ENCODE measurements around the gene SH3BP5L. TPM values are rescaled to one million over a fixed set of nuclear protein-coding genes. Genes with fewer than 3 reads are reported as not detected.

Gene SH3BP5L
- total and polyA plus RNA-seq, 2 of the 4 experiments (the other 2 are of a cell fraction), result 23.3 to 35.9 TPM

- Histone ChIP-seq H3K27ac (ENCODE audit: insufficient read depth, low read length) (no peak overlapping the region), H4K8ac (ENCODE audit: low read depth in 2 of 2, low read length in 2 of 2) (no peak overlapping the region)
- ATAC-seq (ENCODE audit: low read depth), result peak; percentile 58
These were observed 27.0 kb upstream of the SH3BP5L start for GRCh38 chr1:248852481-248853405.

More at GRCh38 chr1:248852481-248853405, 27.0 kb upstream of the SH3BP5L start:
- WGBS, 2 experiments (ENCODE audit: extremely low coverage in 2 of 2, insufficient read length in 1 of 2), result 69% methylated on average over 5 of the region's 7 CpGs; no CpG with 5 or more reads in 1 of the 2 experiments
- peaks cover 14 to 30% of the 10 kb centered on the region in 2 experiments for H3K79me1 ChIP-seq (ENCODE audit: low read depth in 1 of 2, low read length in 2 of 2)
- H2AK5ac ChIP-seq (ENCODE audit: low read depth, low read length), result no peak overlapping the region
- H3K27me3 ChIP-seq (ENCODE audit: control insufficient read depth, insufficient read depth, low read length), result no peaks in the 10 kb centered on the region
- no peak overlapping the region for H2BK120ac ChIP-seq (ENCODE audit: low read depth, low read length)
- dilution Hi-C loops (cut with HindIII; ENCODE audit: low sequenced_read_pairs, unreplicated experiment) (no loop called here), intact Hi-C loops (cut with micrococcal nuclease) (no loop called here), in situ Hi-C loops (cut with MboI; ENCODE audit: low sequenced_read_pairs) (no loop called here)
- no peak overlapping the region for H3K4ac ChIP-seq (ENCODE audit: low read depth, low read length)
- peaks cover 4% of the 10 kb centered on the region for H3K4me1 ChIP-seq (ENCODE audit: control insufficient read depth, insufficient read depth, low read length)
- POLR2A ChIA-PET (ENCODE audit: unreplicated experiment), result no interaction called here
- no peak overlapping the region for H2AK9ac ChIP-seq (replicated peaks; ENCODE audit: low read depth, low read length, poor library complexity)
- H3K9me1 ChIP-seq (ENCODE audit: insufficient read depth, low read length), result peaks cover 18% of the 10 kb centered on the region; the same call in 1 of the 2 replicates
- no peak overlapping the region for H3K9ac ChIP-seq (ENCODE audit: low read depth, low read length)
- H3K23ac ChIP-seq (ENCODE audit: low read depth, low read length), result peak overlapping the region; percentile 36; the same call in 1 of the 2 replicates
- no peak overlapping the region for H2AFZ ChIP-seq (replicated peaks; ENCODE audit: low read length, poor library complexity)
- H4K5ac ChIP-seq (ENCODE audit: low read depth, low read length), result no peak overlapping the region
- no peak overlapping the region for H3K56ac ChIP-seq (ENCODE audit: extremely low read depth, insufficient read depth, low read length)
- H3K9me3 ChIP-seq (ENCODE audit: control insufficient read depth, insufficient read depth, low read length), result no peaks in the 10 kb centered on the region
- BruUV-seq (replicated peaks), result no TSS peak
- no peak overlapping the region for H3K4me2 ChIP-seq (ENCODE audit: low read depth, low read length)
- peak; percentile 80 for DNase-seq
- no peak overlapping the region for H2BK5ac ChIP-seq (ENCODE audit: low read depth, low read length, poor library complexity, severe bottlenecking)
- H3K4me3 ChIP-seq (ENCODE audit: insufficient read depth, low read depth, low read length), result no peak overlapping the region
- H3K36me3 ChIP-seq (ENCODE audit: control insufficient read depth, insufficient read depth, low read length), result peaks cover 50% of the 10 kb centered on the region
- no peaks in the 10 kb centered on the region; the same call in 1 of the 2 replicates for H4K20me1 ChIP-seq (ENCODE audit: insufficient read depth, low read length)
- no peak overlapping the region for H3K18ac ChIP-seq (ENCODE audit: low read depth, low read length)
- no peak overlapping the region for H3K14ac ChIP-seq (replicated peaks; ENCODE audit: low read depth, low read length)
- TF ChIP-seq CEBPB (IDR thresholded peaks at IDR 0.05; ENCODE audit: low read depth, low read length) (peak; percentile 32; the same call in 1 of the 2 replicates), RCOR1 (IDR thresholded peaks at IDR 0.05; ENCODE audit: insufficient replicate concordance, low read length) (no peak)
- no peak overlapping the region for H4K91ac ChIP-seq (ENCODE audit: insufficient read depth, low read depth, low read length)
- CTCF ChIA-PET, result no interaction called here
- no peak overlapping the region for H2BK15ac ChIP-seq (ENCODE audit: low read depth, low read length)
- H2BK20ac ChIP-seq (ENCODE audit: low read depth, low read length), result no peak overlapping the region

All from IMR-90 (cell line).